Mesodermal cell (in vitro differentiated cells): ENCODE results near the gene WFDC2.
A peak's percentile ranks its signal among the peaks of the same experiment; 100 is the strongest.

ENCODE experiments used
- H3K27ac ChIP-seq: 2 replicates; pipeline ENCODE4 v1.7.0; 2013; ENCODE audit warnings: mild to moderate bottlenecking, low read depth, low read length, moderate library complexity; ENCODE audit not compliant: severe bottlenecking
- H3K36me3 ChIP-seq: 2 replicates; pipeline ENCODE4 v1.7.1; 2013; ENCODE audit warnings: mild to moderate bottlenecking, low read length, moderate library complexity; ENCODE audit not compliant: control insufficient read depth, insufficient read depth
- H3K4me1 ChIP-seq: one replicate; pipeline ENCODE4 v1.7.1; 2013; ENCODE audit warnings: mild to moderate bottlenecking, low read length; ENCODE audit not compliant: insufficient read depth, control insufficient read depth, poor library complexity, severe bottlenecking
- H3K4me3 ChIP-seq: 2 replicates; pipeline ENCODE4 v1.7.0; 2013; ENCODE audit warnings: low read length, control low read depth, mild to moderate bottlenecking; ENCODE audit not compliant: insufficient read depth, poor library complexity, severe bottlenecking; ENCODE audit errors: extremely low read depth
- H3K9me3 ChIP-seq: 2 replicates; pipeline ENCODE4 v1.7.1; 2013; ENCODE audit warnings: mild to moderate bottlenecking, low read length, moderate library complexity; ENCODE audit not compliant: control insufficient read depth
- WGBS, 2 experiments: methylation state at CpG; one replicate each; pipeline ENCODE4 v1.1.5; 2013; ENCODE audit warnings: missing lambda C conversion rate in 2 of 2; ENCODE audit not compliant: insufficient coverage in 2 of 2; 5-methylcytosine and 5-hydroxymethylcytosine counted together

Gene WFDC2

DNA sequence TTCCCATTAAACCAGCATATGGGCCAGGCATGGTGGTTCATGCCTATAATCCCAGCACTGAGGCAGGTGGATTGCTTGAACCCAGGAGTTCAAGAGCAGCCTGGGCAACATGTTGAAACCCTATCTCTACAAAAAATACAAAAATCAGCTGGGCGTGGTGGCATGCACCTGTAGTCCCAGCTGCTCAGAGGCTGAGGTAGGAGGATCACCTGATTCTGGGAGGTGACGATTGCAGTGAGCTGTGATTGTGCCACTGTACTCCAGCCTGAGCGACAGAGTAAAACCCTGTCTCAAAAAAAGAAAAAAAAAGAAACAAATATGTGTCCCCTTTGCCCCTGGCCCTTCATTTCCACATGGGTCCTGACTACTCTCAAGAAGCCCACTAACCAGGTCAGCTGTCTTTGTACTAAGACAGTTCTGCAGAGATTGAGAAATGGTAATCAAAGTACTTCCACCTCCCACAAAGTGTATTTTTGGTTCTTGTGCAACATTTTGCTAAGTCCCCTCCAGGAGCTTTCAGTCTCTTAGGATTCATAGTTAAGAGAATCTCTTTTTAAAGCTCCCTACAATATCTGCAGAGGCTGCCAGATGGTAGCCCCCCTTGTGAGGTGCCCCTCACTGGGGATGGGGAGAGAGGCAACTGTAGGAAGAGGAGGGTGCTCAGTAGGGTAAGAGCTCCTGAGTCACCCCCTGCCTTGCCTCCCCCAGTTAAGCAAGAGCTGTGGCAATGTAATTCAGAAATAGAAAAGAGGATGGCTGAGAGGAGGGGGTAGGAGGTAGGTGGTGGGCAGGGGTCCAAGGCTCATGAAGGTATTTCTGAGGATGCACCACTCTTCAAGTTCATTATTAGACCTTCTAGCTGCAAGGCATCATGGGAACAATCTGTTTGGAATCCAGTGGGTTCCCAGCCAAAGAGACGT is 16.5 kb upstream of the WFDC2 start:
- Histone ChIP-seq H3K9me3 (no peaks in the 10 kb centered on the region), H3K4me3 (no peak overlapping the region), H3K4me1 (no peaks in the 10 kb centered on the region), H3K36me3 (no peaks in the 10 kb centered on the region), H3K27ac (no peak overlapping the region)
- 80 to 89% methylated on average over 3 to 4 of the region's 4 CpGs for WGBS, 2 experiments

DNA sequence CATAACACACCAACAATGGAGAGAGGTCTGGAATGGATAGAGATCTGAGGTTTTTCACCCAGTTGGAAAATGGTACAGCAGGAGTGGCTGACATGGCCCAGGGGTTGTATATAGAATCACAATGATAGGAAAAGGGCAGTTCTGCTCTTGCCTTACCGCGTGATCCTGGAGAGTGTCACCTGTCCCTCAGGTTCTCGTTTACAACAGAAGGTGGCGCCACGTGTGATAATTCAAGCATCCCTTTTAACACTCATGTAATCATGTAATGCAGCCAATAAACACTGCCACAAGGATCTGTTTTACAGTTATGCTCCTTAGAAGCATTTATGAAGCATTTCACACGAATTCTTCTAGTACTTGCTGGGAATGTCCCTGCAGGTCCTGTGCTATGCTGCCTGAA is 12.9 kb upstream of the WFDC2 start:
- no peaks in the 10 kb centered on the region for H3K36me3 ChIP-seq
- no peak overlapping the region for H3K4me3 ChIP-seq
- no peak overlapping the region for H3K27ac ChIP-seq
- 11 to 20% methylated on average over 6 of the region's 6 CpGs for WGBS, 2 experiments
- no peaks in the 10 kb centered on the region for H3K9me3 ChIP-seq
- no peaks in the 10 kb centered on the region for H3K4me1 ChIP-seq

GRCh38 chr20:45459606-45460005 is 9.9 kb upstream of the WFDC2 start:
- H3K4me3 ChIP-seq, result no peak overlapping the region
- H3K4me1 ChIP-seq, result no peaks in the 10 kb centered on the region
- H3K9me3 ChIP-seq, result no peaks in the 10 kb centered on the region
- no peak overlapping the region for H3K27ac ChIP-seq
- no peaks in the 10 kb centered on the region for H3K36me3 ChIP-seq
- 85 to 97% methylated on average over 3 of the region's 5 CpGs for WGBS, 2 experiments

DNA sequence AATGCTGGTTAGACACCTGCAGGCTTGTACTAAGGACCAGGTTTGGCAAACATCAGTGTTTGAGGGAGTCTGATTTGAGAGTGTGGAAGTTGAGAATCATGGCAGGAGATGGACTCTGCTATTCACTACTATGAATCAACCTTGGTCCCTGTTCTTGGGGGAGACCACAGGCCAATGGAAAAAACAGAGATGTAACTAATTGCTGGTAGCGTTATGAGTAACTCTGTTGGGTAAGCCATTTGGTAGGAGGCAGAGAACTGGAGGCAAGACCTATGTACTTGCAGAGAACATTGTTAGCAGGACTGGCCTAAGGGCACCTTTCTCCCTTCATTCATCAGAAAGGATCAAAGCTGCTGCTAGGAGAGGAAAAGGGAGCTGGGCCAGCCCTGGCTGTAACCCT is 8.3 kb upstream of the WFDC2 start:
- no peak overlapping the region for H3K4me3 ChIP-seq
- H3K9me3 ChIP-seq, result no peaks in the 10 kb centered on the region
- WGBS, 2 experiments, result 83 to 92% methylated on average over 1 of the region's 1 CpG
- no peaks in the 10 kb centered on the region for H3K36me3 ChIP-seq
- H3K27ac ChIP-seq, result no peak overlapping the region
- no peaks in the 10 kb centered on the region for H3K4me1 ChIP-seq

DNA sequence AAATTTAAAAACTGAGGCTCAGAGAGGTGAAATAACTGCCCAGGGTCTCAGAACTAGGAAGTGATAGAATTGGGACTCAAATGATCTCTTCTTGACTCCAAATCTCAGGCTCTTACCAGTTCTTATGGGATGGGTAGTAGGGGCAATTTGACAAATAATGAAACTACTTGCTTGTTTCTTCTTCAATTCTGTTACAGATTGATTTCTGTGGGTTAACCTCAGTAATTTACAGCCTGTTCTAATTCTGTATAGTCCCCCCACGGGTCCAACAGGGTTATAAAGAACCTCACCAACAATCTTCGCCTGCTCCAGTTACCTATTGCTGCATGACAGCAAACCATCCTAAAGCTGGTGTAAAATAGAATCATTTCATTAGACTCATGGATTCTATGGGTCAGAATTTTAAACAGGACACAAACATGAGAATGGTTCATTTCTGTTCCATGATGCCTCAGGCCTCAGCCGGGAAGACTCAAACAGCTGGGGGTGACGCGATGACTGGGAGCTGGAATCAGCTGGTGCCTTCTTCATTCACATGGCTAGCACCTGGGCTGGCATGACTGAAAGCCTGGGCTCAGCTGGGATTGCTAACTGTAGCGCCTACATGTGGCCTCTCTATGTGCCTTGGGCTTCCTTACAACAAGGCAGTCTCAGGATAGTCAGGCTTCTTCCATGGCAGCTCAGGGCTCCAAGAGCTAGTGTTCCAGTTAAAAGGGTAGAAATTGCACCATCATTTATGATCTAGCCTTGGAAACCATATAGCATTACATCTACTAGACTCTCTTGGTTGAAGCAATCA is 6.6 kb upstream of the WFDC2 start:
- Histone ChIP-seq H3K36me3 (no peaks in the 10 kb centered on the region), H3K4me3 (no peak overlapping the region), H3K9me3 (no peaks in the 10 kb centered on the region), H3K27ac (no peak overlapping the region), H3K4me1 (no peaks in the 10 kb centered on the region)
- WGBS, 2 experiments, result 85 to 94% methylated on average over 4 to 5 of the region's 6 CpGs

GRCh38 chr20:45463709-45464108 is 5.8 kb upstream of the WFDC2 start:
- Histone ChIP-seq H3K27ac (no peak overlapping the region), H3K4me3 (no peak overlapping the region), H3K36me3 (no peaks in the 10 kb centered on the region), H3K9me3 (no peaks in the 10 kb centered on the region), H3K4me1 (no peaks in the 10 kb centered on the region)
- 93% methylated on average over 3 of the region's 4 CpGs; no CpG with 5 or more reads in 1 of the 2 experiments for WGBS, 2 experiments

GRCh38 chr20:45465491-45466266 is 3.9 kb upstream of the WFDC2 start:
- WGBS, 2 experiments, result no CpG with 5 or more reads among the region's 1 CpG
- H3K4me1 ChIP-seq, result no peaks in the 10 kb centered on the region
- H3K4me3 ChIP-seq, result no peak overlapping the region
- no peaks in the 10 kb centered on the region for H3K9me3 ChIP-seq
- H3K36me3 ChIP-seq, result no peaks in the 10 kb centered on the region
- H3K27ac ChIP-seq, result no peak overlapping the region

- Histone ChIP-seq H3K9me3 (no peaks in the 10 kb centered on the region), H3K27ac (no peak overlapping the region), H3K4me1 (no peaks in the 10 kb centered on the region), H3K36me3 (no peaks in the 10 kb centered on the region), H3K4me3 (no peak overlapping the region)
- 88% methylated on average over 4 of the region's 6 CpGs; no CpG with 5 or more reads in 1 of the 2 experiments for WGBS, 2 experiments
Observed at GRCh38 chr20:45467172-45467571, 2.4 kb upstream of the WFDC2 start.

GRCh38 chr20:45467861-45468260 is 1.7 kb upstream of the WFDC2 start:
- Histone ChIP-seq H3K9me3 (no peaks in the 10 kb centered on the region), H3K4me3 (no peak overlapping the region), H3K27ac (no peak overlapping the region), H3K4me1 (no peaks in the 10 kb centered on the region), H3K36me3 (no peaks in the 10 kb centered on the region)
- 55 to 63% methylated on average over 2 of the region's 3 CpGs for WGBS, 2 experiments

GRCh38 chr20:45470262-45470931 is 844 bp downstream of the WFDC2 start:
- WGBS, 2 experiments, result 0 to 3% methylated on average over 38 to 42 of the region's 50 CpGs
- H3K27ac ChIP-seq, result peak overlapping the region; percentile 13

More at GRCh38 chr20:45470262-45470931, 844 bp downstream of the WFDC2 start:
- Histone ChIP-seq H3K4me3 (peak overlapping the region; percentile 44), H3K4me1 (no peaks in the 10 kb centered on the region), H3K9me3 (no peaks in the 10 kb centered on the region), H3K36me3 (no peaks in the 10 kb centered on the region)
